Kidney (tissue), 14 donors: ENCODE data around the gene CD38. TPM values are rescaled to one million over a fixed set of nuclear protein-coding genes. Genes with fewer than 3 reads are reported as not detected.

Source experiments
- DNase-seq, 5 donors: peaks; one replicate each; pipeline ENCODE4 v3.0.0-alpha.2; 2013 to 2020
- FAIRE-seq: peaks from 2 replicates; lab custom pipeline; 2012; peaks lifted over from hg19 to GRCh38; lab: Jason Lieb, UNC
- H3K27ac ChIP-seq, 2 donors: one replicate each; pipeline ENCODE4 v1.7.0; 2013; ENCODE audit warnings: low read depth in 2 of 2, low read length in 2 of 2, inconsistent platforms in 1 of 2
- H3K27me3 ChIP-seq: one replicate; pipeline ENCODE4 v1.7.1; 2013; ENCODE audit warnings: low read length, inconsistent platforms; ENCODE audit not compliant: control insufficient read depth, insufficient read depth
- H3K36me3 ChIP-seq, 3 donors: one replicate each; pipeline versions ENCODE4 v1.7.0 to v1.7.1; 2013; ENCODE audit warnings: low read length in 3 of 3, control low read depth in 1 of 3, inconsistent platforms in 1 of 3; ENCODE audit not compliant: insufficient read depth in 3 of 3, control insufficient read depth in 2 of 3
- H3K4me1 ChIP-seq, 3 donors: one replicate each; pipeline versions ENCODE4 v1.7.0 to v1.7.1; 2013; ENCODE audit warnings: low read length in 3 of 3, inconsistent platforms in 1 of 3, low read depth in 1 of 3; ENCODE audit not compliant: control insufficient read depth in 2 of 3, insufficient read depth in 2 of 3
- H3K4me3 ChIP-seq, 3 donors: one replicate each; pipeline versions ENCODE4 v1.7.0 to v1.8.1; 2013; ENCODE audit warnings: low read length in 3 of 3, control low read depth in 1 of 3, inconsistent platforms in 1 of 3
- H3K9ac ChIP-seq, 3 donors: one replicate each; pipeline versions ENCODE4 v1.7.0 to v1.7.1; 2013; ENCODE audit warnings: low read length in 3 of 3, control low read depth in 1 of 3, inconsistent platforms in 1 of 3
- H3K9me3 ChIP-seq, 3 donors: one replicate each; pipeline versions ENCODE4 v1.7.0 to v1.7.1; 2013; ENCODE audit warnings: low read length in 3 of 3, control low read depth in 1 of 3, inconsistent platforms in 1 of 3; ENCODE audit not compliant: control insufficient read depth in 2 of 3, insufficient read depth in 1 of 3
- intact Hi-C: fragments of 100-400 bp; cut with DNase I; formaldehyde crosslinking; loops from one replicate; pipeline ENCODE4 v1.11.1; 2022
- polyA plus RNA-seq: library from polyadenylated mRNA; stranded (reverse); fragments of 350-450 nt; fragmentation: Illumina TruSeq; extraction: RNeasy Lipid Tissue Mini Kit (QIAGEN cat#74804); gene quantifications from one replicate; pipeline ENCODE4 v1.2.3, GENCODE V29; 2014; ENCODE audit warnings: low read depth, low replicate concordance; ENCODE audit not compliant: insufficient read depth
- total RNA-seq: library from RNA; stranded (reverse); fragmentation: NEBNext Ultra II Directional; extraction: Animal tissue kit (Norgen Biotek cat#: 25700); gene quantifications from one replicate; pipeline ENCODE4 v1.2.1, GENCODE V29; 2021
- TF ChIP-seq, protein P1 (sequence below): IDR thresholded peaks from 3 replicates; pipeline ENCODE4 v1.5.1; 2012; ENCODE audit warnings: mild to moderate bottlenecking, moderate library complexity, borderline replicate concordance; ENCODE audit not compliant: insufficient read depth; ENCODE audit errors: extremely low read depth
- donor health status: control.
- donor health status: control.
- donor health status: control.
- donor health status: control.
- donor health status: control.
- donor health status: DM: yes; HTN: yes; CAD: no.
- donor health status: Normal renal cell carcinoma (clear cell type).

CD38 gene
- total and polyA plus RNA-seq, 2 donors from 2014 or later: 0.15 to 8.9 TPM

DNA sequence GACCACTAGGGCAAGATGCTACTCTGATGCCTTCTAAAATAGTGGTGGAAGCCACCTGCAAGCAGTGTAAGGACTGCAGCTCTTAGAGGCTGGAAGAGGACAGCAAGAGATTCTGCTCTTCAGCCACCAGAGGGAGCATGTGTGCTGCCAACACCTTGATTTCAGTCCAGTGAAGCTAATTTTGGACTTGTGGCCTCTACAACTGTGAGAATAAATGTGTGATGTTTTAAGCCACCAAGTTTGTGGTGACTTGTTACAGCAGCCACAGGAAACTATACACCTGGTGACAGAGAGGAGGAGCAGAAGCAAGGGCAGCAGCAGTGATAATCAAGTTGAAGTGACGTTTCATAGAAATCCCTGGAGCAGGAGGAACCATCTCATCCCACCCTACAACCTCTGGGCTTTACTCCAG, 104.6 kb downstream of the CD38 start:
- DNase-seq (peak in 4 of 5 donors; percentile 59 to 91 (median 75)), FAIRE-seq (peak; percentile 46)
- Histone ChIP-seq H3K36me3 (no peaks in the 10 kb centered on the region), H3K27ac (no peak overlapping the region), H3K27me3 (no peaks in the 10 kb centered on the region), H3K9ac (no peak overlapping the region), H3K9me3 (no peaks in the 10 kb centered on the region), H3K4me3 (no peak overlapping the region), H3K4me1 (no peaks in the 10 kb centered on the region)
- intact Hi-C loops: loop anchor here (5.0 kb wide), 1 partner anchor 75 kb away; no protein-coding TSS in a partner anchor
- TF ChIP-seq, protein P1, sequence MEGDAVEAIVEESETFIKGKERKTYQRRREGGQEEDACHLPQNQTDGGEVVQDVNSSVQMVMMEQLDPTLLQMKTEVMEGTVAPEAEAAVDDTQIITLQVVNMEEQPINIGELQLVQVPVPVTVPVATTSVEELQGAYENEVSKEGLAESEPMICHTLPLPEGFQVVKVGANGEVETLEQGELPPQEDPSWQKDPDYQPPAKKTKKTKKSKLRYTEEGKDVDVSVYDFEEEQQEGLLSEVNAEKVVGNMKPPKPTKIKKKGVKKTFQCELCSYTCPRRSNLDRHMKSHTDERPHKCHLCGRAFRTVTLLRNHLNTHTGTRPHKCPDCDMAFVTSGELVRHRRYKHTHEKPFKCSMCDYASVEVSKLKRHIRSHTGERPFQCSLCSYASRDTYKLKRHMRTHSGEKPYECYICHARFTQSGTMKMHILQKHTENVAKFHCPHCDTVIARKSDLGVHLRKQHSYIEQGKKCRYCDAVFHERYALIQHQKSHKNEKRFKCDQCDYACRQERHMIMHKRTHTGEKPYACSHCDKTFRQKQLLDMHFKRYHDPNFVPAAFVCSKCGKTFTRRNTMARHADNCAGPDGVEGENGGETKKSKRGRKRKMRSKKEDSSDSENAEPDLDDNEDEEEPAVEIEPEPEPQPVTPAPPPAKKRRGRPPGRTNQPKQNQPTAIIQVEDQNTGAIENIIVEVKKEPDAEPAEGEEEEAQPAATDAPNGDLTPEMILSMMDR: peak; percentile 93

DNA sequence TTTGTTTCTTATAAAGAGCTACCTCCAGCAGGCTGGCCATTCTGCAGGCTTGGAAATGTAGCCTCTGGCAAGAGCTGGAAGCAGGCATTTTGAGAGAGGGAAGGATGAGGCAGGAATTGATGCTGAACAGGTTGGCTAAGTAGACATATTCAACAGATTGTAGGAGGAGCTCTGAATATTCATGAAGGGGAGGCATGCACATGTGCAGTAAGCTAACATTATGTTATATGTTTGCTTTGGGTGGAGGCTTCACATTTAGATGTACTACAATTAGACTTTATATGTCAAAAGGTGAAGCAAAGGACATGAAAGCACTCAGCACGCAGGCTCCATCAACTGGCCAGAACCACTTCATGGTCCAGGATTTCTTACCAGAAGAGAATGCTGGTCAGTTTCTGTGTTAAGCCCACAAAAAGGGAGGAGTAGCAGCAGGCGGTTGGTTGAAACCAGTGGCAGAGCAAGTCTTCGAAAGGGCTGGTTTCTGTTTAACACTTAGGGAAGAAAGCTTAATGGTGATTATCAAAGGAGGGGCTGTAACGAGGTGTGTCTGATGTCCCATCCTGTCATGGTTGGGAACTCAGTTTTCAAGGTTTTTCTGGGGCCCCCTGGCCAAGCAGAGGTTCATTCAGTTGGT, 105.6 kb downstream of the CD38 start:
- intact Hi-C loops: loop anchor here (5.0 kb wide), 1 partner anchor 74 kb away; no protein-coding TSS in a partner anchor
- TF ChIP-seq, protein P1: no peak
- DNase-seq: no peak
- no peak overlapping the region for H3K9ac ChIP-seq
- no peaks in the 10 kb centered on the region for H3K4me1 ChIP-seq
- H3K9me3 ChIP-seq: no peaks in the 10 kb centered on the region
- H3K27me3 ChIP-seq: no peaks in the 10 kb centered on the region
- H3K36me3 ChIP-seq: no peaks in the 10 kb centered on the region
- no peak overlapping the region for H3K4me3 ChIP-seq
- H3K27ac ChIP-seq: no peak overlapping the region
- no peak for FAIRE-seq

DNA sequence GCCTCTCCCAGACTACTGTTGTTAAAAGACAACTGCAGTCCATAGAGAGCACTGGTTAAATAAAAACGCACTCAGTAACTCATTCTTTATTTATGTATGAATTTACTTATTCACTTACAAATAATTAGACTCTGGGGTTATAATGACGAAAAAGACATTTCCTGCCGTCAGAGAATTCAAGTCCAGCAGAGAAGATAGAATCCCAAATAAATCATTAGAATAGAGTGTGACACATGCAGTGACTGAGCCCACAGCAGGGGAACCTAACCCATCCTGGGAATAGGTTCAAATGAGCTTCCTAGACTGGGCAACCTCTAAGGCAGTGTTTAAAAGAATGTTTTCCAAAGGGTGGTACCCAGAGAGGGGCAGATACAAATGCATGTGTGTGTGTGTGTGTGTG, 106.5 kb downstream of the CD38 start:
- Histone ChIP-seq H3K9me3 (no peaks in the 10 kb centered on the region), H3K27ac (no peak overlapping the region), H3K4me1 (no peaks in the 10 kb centered on the region), H3K36me3 (no peaks in the 10 kb centered on the region), H3K4me3 (no peak overlapping the region), H3K9ac (no peak overlapping the region), H3K27me3 (no peaks in the 10 kb centered on the region)
- FAIRE-seq: no peak
- intact Hi-C loops: loop anchor here (5.0 kb wide), 1 partner anchor 73 kb away; no protein-coding TSS in a partner anchor
- DNase-seq: no peak
- TF ChIP-seq, protein P1: no peak

DNA sequence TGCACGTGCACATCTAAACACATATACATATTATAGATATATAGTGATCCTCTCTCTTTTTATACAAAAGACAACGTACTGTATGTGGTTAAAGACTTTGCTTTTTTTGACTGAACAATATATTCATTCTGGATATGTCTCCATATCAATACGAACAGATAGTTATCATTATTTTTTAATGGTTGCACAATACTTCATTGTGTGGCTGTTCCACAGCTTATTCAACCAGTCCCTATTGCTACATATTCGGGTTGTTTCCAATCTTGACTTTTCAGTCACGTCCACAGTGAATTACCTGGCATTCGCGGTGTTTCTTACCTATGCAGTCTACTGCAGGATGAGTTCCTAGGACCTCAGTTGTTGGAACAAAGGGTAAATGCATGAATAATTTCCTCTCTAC, 107.3 kb downstream of the CD38 start:
- DNase-seq (no peak), FAIRE-seq (no peak)
- Histone ChIP-seq H3K27ac (no peak overlapping the region), H3K27me3 (no peaks in the 10 kb centered on the region), H3K9me3 (no peaks in the 10 kb centered on the region), H3K4me3 (no peak overlapping the region), H3K4me1 (no peaks in the 10 kb centered on the region), H3K9ac (no peak overlapping the region), H3K36me3 (no peaks in the 10 kb centered on the region)
- intact Hi-C loops: no loop called here
- TF ChIP-seq, protein P1: no peak
